ENCODE data around the gene TPSAB1. TPM values are rescaled to one million over a fixed set of nuclear protein-coding genes. Genes with fewer than 3 reads are reported as not detected.

TPSAB1 gene
- total RNA-seq, 1 experiment from 2014 or later: not detected

- no peak overlapping the region for H3K27ac Mint-ChIP-seq (ENCODE audit: low read depth, unreplicated experiment)
- DNase-seq (ENCODE audit: unreplicated experiment): no peak
- TF ChIP-seq CTCF (IDR thresholded peaks at IDR 0.05; ENCODE audit: unreplicated experiment): no peak
- H3K36me3 Mint-ChIP-seq (ENCODE audit: insufficient read depth, unreplicated experiment): no peaks in the 10 kb centered on the region
- BruUV-seq (replicated peaks): no TSS peak
- no peaks in the 10 kb centered on the region for H3K27me3 Mint-ChIP-seq (ENCODE audit: insufficient read depth, unreplicated experiment)
- no peak overlapping the region for H3K4me3 Mint-ChIP-seq (ENCODE audit: unreplicated experiment)
- intact Hi-C loops (cut with micrococcal nuclease): loop anchor here (2.0 kb wide), 1 partner anchor 87 kb away; no protein-coding TSS in a partner anchor
- ChIA-PET POLR2A (no interaction called here), CTCF (interaction anchor here (0.6 to 2.0 kb wide), 11 partner anchors 11 to 1242 kb away, joined by 3 to 5 read pairs (median 3); no protein-coding TSS in a partner anchor)
- H3K4me1 Mint-ChIP-seq (ENCODE audit: insufficient read depth, unreplicated experiment): no peaks in the 10 kb centered on the region
- H3K9me3 Mint-ChIP-seq (ENCODE audit: unreplicated experiment): no peaks in the 10 kb centered on the region
Observed at GRCh38 chr16:1193825-1194581, 46.5 kb upstream of the TPSAB1 start.

GRCh38 chr16:1194665-1195392, 45.7 kb upstream of the TPSAB1 start:
- no peaks in the 10 kb centered on the region for H3K4me1 Mint-ChIP-seq (ENCODE audit: insufficient read depth, unreplicated experiment)
- no peak overlapping the region for H3K4me3 Mint-ChIP-seq (ENCODE audit: unreplicated experiment)
- POLR2A ChIA-PET: no interaction called here
- H3K36me3 Mint-ChIP-seq (ENCODE audit: insufficient read depth, unreplicated experiment): no peaks in the 10 kb centered on the region
- TF ChIP-seq CTCF (IDR thresholded peaks at IDR 0.05; ENCODE audit: unreplicated experiment): peak; percentile 98
- peaks cover 5% of the 10 kb centered on the region for H3K9me3 Mint-ChIP-seq (ENCODE audit: unreplicated experiment)
- no TSS peak for BruUV-seq (replicated peaks)
- no peaks in the 10 kb centered on the region for H3K27me3 Mint-ChIP-seq (ENCODE audit: insufficient read depth, unreplicated experiment)
- CTCF ChIA-PET: interaction anchor here (0.6 to 2.0 kb wide), 7 partner anchors 82 to 666 kb away, joined by 3 to 5 read pairs (median 3); no protein-coding TSS in a partner anchor
- intact Hi-C loops (cut with micrococcal nuclease): loop anchor here (2.0 kb wide), 1 partner anchor 88 kb away; no protein-coding TSS in a partner anchor
- H3K27ac Mint-ChIP-seq (ENCODE audit: low read depth, unreplicated experiment): no peak overlapping the region
- no peak for DNase-seq (ENCODE audit: unreplicated experiment)

GRCh38 chr16:1195393-1195666, 45.2 kb upstream of the TPSAB1 start:
- Mint-ChIP-seq H3K36me3 (ENCODE audit: insufficient read depth, unreplicated experiment) (no peaks in the 10 kb centered on the region), H3K4me1 (ENCODE audit: insufficient read depth, unreplicated experiment) (no peaks in the 10 kb centered on the region), H3K9me3 (ENCODE audit: unreplicated experiment) (peaks cover 8% of the 10 kb centered on the region), H3K27ac (ENCODE audit: low read depth, unreplicated experiment) (no peak overlapping the region), H3K27me3 (ENCODE audit: insufficient read depth, unreplicated experiment) (no peaks in the 10 kb centered on the region), H3K4me3 (ENCODE audit: unreplicated experiment) (no peak overlapping the region)
- intact Hi-C loops (cut with micrococcal nuclease): loop anchor here (2.0 kb wide), 1 partner anchor 89 kb away; no protein-coding TSS in a partner anchor
- BruUV-seq (replicated peaks): no TSS peak
- no peak for DNase-seq (ENCODE audit: unreplicated experiment)
- no peak for TF ChIP-seq CTCF (IDR thresholded peaks at IDR 0.05; ENCODE audit: unreplicated experiment)
- CTCF ChIA-PET: interaction anchor here (0.8 kb wide), 1 partner anchor 49 kb away, joined by 3 read pairs; no protein-coding TSS in a partner anchor
- POLR2A ChIA-PET: interaction anchor here (0.7 kb wide), 1 partner anchor 208 kb away, joined by 3 read pairs; no protein-coding TSS in a partner anchor

- Mint-ChIP-seq H3K27ac (ENCODE audit: low read depth, unreplicated experiment) (no peak overlapping the region), H3K4me1 (ENCODE audit: insufficient read depth, unreplicated experiment) (no peaks in the 10 kb centered on the region), H3K9me3 (ENCODE audit: unreplicated experiment) (peaks cover 8% of the 10 kb centered on the region), H3K36me3 (ENCODE audit: insufficient read depth, unreplicated experiment) (no peaks in the 10 kb centered on the region), H3K27me3 (ENCODE audit: insufficient read depth, unreplicated experiment) (no peaks in the 10 kb centered on the region), H3K4me3 (ENCODE audit: unreplicated experiment) (no peak overlapping the region)
- TF ChIP-seq CTCF (IDR thresholded peaks at IDR 0.05; ENCODE audit: unreplicated experiment): no peak
- intact Hi-C loops (cut with micrococcal nuclease): no loop called here
- ChIA-PET POLR2A (no interaction called here), CTCF (no interaction called here)
- no TSS peak for BruUV-seq (replicated peaks)
- DNase-seq (ENCODE audit: unreplicated experiment): no peak
Observed at GRCh38 chr16:1196494-1196893, 44.0 kb upstream of the TPSAB1 start.

Measured in MCF 10A (cell line).